ENCODE data around the gene FPR3. TPM values are rescaled to one million over a fixed set of nuclear protein-coding genes. Genes with fewer than 3 reads are reported as not detected.
"Not testable (repeated sequence)": the region's sequence is repeated elsewhere in the genome, so short reads cannot be mapped to it uniquely, and the experiment has no call there.

FPR3 gene
- total RNA-seq, 2 experiments from 2014 or later = 1.8 to 2.5 TPM

DNA sequence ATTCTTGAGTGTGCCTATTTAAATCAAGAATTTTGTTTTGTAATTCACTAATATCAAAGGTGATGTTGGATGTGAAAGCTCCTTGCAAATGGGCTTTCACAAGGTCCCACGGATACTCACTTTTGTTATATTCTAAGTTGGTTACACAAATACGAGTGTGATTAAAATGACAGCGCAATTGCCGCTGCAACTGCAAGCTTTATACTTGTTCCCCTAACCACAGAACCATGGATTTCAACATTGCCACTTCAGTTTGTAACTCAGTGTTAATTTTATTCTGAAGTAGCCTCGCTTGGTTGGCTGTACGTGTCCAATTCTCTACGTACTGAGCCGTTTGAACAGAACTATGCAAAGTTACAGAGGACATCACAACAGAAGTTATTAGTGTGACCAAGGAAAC is 10.4 kb downstream of the FPR3 start:
- H3K4me1 Mint-ChIP-seq; H3K9me3 Mint-ChIP-seq; H3K27ac Mint-ChIP-seq; DNase-seq; H3K36me3 Mint-ChIP-seq; H3K4me3 Mint-ChIP-seq; ATAC-seq (ENCODE audit: low read depth); POLR2A ChIA-PET; H3K27me3 Mint-ChIP-seq: not testable (repeated sequence)

DNA sequence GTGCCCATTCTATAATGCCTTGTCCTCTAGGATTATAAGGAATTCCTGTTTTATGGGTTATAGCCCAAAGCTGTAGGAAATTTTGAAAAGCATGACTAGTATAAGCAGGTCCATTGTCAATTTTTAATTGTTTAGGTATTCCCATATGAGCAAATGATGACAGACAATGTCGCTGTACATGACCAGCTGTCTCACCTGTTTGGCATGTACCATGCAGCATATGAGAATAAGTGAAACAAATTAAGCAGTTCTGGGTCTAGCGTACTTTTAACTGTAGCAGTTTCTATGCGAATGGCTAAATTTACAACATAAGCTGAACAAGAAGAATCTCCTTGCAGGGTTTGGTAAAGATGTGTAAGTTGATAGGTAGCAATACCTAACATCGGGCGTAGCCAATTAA is 11.6 kb downstream of the FPR3 start:
- DNase-seq, POLR2A ChIA-PET: not testable (repeated sequence)

DNA sequence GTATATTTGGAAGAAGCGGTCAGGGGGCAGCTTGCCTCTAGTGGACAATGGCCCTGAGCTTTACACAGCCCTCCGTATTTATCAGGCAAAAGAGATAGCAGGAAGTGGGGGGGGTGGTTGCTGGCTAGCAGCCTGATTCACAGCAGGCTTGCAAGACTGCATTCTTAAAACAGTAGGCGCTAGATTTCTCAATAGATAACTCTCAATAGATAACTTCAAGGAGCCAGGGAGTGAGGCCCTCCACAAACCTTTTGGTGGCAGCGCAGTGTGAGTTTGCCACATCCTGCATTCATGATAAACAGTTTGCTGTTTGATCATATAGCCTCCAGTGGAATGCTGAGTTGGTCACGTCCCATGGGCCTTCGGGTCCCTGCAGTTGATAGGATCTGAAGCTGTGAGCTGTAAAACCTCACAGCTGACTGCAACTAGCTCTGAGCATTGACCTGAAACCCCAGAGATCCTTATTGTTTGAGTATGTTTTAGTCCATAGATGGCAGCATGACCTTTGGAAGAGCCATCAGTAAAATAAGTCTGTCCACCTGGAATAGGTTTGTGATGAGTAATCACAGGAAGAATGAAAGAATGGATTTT is 12.2 kb downstream of the FPR3 start:
- ATAC-seq (ENCODE audit: low read depth) (no peak), DNase-seq (no peak)
- H3K27me3 Mint-ChIP-seq = no peaks in the 10 kb centered on the region
- H3K36me3 Mint-ChIP-seq = no peaks in the 10 kb centered on the region
- H3K4me1 Mint-ChIP-seq = no peaks in the 10 kb centered on the region
- H3K27ac Mint-ChIP-seq = no peak overlapping the region
- POLR2A ChIA-PET = no interaction called here
- no peak overlapping the region for H3K4me3 Mint-ChIP-seq
- peaks cover 10% of the 10 kb centered on the region for H3K9me3 Mint-ChIP-seq

More for the DNA sequence above, 11.6 kb downstream of the FPR3 start:
- H3K9me3 Mint-ChIP-seq = peaks cover 10% of the 10 kb centered on the region
- not testable (repeated sequence) for H3K27ac Mint-ChIP-seq; ATAC-seq (ENCODE audit: low read depth); H3K27me3 Mint-ChIP-seq; H3K4me3 Mint-ChIP-seq; H3K4me1 Mint-ChIP-seq; H3K36me3 Mint-ChIP-seq

DNA sequence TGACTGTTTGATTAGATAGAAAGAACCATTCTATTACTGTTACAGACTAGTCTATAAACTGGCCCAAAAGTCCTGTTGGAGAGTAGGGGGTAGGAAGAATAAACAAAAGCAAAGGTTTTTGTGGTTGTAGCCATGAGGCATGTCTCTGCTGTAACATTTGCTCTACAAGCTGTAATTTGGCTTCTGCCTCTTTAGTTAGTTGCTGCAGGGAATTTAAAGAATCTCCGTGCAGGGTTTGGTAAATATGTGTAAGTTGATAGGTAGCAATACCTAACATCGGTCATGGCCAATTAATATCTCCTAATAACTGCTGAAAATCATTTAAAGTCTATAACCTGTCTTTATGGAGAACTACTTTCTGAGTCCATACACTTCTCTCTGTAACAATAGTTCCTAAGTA is 13.0 kb downstream of the FPR3 start:
- H3K27ac Mint-ChIP-seq = no peak overlapping the region
- H3K4me1 Mint-ChIP-seq = no peaks in the 10 kb centered on the region
- H3K4me3 Mint-ChIP-seq = no peak overlapping the region
- ATAC-seq (ENCODE audit: low read depth) (no peak), DNase-seq (no peak)
- no peaks in the 10 kb centered on the region for H3K36me3 Mint-ChIP-seq
- H3K9me3 Mint-ChIP-seq = peaks cover 10% of the 10 kb centered on the region
- H3K27me3 Mint-ChIP-seq = no peaks in the 10 kb centered on the region
- POLR2A ChIA-PET = no interaction called here

DNA sequence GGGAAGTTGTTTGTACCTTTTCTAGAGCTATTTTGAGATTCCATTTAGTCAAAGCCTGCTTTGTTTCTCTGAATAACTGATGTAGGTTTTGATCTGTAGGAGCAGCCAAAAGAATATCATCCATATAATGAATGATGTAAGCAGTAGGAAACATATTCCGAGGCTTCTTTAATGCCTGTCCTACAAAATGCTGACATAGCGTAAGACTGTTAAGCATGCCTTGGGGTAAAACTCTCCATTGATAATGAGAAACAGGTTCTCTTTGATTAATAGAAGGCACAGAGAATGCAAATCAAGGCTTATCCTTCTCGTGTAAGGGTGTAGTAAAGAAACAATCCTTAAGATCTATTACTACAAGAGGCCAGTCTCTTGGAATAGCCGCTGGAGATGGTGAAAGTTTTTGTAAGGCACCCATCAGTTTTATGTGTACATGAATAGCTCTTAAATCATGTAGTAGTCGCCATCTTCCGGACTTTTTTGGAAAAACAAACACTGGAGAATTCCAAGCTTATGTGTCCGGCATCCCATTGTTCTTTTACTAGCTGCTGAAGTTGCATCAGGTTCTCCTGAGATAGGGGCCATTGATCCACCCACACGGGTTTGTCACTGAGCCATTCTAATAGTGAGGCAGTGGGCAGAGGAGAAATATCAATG is 13.5 kb downstream of the FPR3 start:
- DNase-seq (no peak), ATAC-seq (ENCODE audit: low read depth) (no peak)
- POLR2A ChIA-PET = no interaction called here
- H3K36me3 Mint-ChIP-seq = no peaks in the 10 kb centered on the region
- H3K9me3 Mint-ChIP-seq = peaks cover 7% of the 10 kb centered on the region
- no peaks in the 10 kb centered on the region for H3K4me1 Mint-ChIP-seq
- no peak overlapping the region for H3K27ac Mint-ChIP-seq
- H3K4me3 Mint-ChIP-seq = no peak overlapping the region
- H3K27me3 Mint-ChIP-seq = no peaks in the 10 kb centered on the region

DNA sequence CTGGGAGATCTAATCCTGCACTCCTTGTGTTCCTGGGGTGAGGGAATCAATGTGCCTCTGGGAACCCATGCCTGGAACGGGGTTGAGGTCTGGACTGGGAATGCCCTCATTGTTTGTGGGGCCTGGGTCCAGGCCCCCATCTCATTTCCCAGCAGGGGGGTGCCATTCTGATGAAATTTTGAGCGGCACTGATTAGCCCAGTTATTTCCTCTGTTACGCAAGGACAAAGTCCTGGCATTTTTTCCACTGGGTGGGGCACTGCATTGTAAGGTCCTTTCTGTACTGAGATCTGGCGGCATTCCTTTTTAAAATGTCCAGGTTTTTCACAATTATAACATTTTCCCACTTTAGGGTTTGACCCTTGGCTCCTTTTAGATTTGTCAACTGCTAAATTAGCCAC is 14.8 kb downstream of the FPR3 start:
- no peak for DNase-seq
- Mint-ChIP-seq H3K4me3 (no peak overlapping the region), H3K9me3 (peaks cover 11% of the 10 kb centered on the region), H3K27ac (no peak overlapping the region), H3K27me3 (no peaks in the 10 kb centered on the region), H3K36me3 (no peaks in the 10 kb centered on the region), H3K4me1 (no peaks in the 10 kb centered on the region)
- no peak for ATAC-seq (ENCODE audit: low read depth)
- POLR2A ChIA-PET = no interaction called here

DNA sequence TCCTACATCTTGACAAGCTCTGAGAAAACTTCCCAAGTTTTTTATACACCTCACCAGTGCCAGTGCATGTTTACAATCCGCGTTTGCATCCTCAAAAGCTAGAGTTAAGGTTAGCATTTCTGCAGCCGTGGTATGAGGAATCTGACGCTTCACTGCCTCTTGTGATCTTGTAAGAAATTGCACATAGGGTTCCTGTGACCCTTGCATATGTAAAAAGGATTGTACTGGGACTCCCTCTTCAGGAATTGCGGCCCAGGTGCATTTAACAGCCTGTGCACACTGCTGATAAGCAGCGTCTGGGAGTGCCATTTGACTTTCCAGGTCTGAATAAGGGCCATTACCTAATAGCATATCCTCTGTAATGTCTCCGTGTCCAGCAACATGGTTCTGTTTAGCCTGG is 15.3 kb downstream of the FPR3 start:
- no peak for ATAC-seq (ENCODE audit: low read depth)
- POLR2A ChIA-PET = no interaction called here
- Mint-ChIP-seq H3K9me3 (peaks cover 11% of the 10 kb centered on the region), H3K27ac (no peak overlapping the region), H3K4me1 (no peaks in the 10 kb centered on the region), H3K36me3 (no peaks in the 10 kb centered on the region), H3K4me3 (no peak overlapping the region), H3K27me3 (no peaks in the 10 kb centered on the region)
- no peak for DNase-seq

DNA sequence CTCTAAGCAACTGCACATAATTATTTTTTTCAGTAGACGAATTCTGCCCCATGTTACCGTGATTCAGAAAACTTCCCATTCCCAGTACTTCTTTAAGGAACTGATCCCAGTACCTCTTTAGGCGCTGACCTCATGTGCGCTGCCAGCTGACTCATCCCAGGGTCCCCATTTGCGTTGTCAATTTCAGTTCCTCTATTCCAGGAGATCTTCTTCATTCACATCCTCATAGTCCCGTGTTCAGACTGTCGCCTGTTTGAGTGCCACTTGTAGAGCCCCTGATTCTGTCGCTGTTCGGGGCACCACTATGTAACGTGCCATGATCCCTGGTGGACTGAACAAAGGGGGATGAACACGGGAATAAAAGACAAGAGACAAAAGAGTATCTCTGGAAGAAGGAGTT is 16.4 kb downstream of the FPR3 start:
- POLR2A ChIA-PET = no interaction called here
- H3K36me3 Mint-ChIP-seq = no peaks in the 10 kb centered on the region
- H3K4me3 Mint-ChIP-seq = no peak overlapping the region
- H3K4me1 Mint-ChIP-seq = no peaks in the 10 kb centered on the region
- H3K9me3 Mint-ChIP-seq = peaks cover 10% of the 10 kb centered on the region
- DNase-seq = no peak
- ATAC-seq (ENCODE audit: low read depth) = no peak
- H3K27ac Mint-ChIP-seq = no peak overlapping the region
- H3K27me3 Mint-ChIP-seq = no peaks in the 10 kb centered on the region

DNA sequence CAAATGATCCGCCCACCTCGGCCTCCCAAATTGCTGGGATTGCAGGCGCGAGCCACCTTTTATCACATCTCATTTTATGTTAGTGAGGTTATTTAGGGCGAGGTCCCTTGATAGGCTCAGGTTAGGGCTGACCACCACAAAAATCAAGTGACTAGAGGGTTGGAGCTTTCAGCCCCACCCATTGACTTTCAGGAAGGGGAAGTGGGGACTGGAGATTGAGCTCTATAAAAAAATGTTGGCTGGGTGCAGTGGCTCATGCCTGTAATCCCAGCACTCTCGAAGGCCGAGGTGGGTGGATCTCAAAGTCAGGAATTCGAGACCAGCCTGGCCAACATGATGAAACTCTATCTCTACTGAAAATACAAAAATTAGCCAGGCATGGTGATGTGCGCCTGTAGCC is 20.1 kb downstream of the FPR3 start:
- POLR2A ChIA-PET = no interaction called here
- no peaks in the 10 kb centered on the region for H3K27me3 Mint-ChIP-seq
- no peak overlapping the region for H3K27ac Mint-ChIP-seq
- H3K4me1 Mint-ChIP-seq = no peaks in the 10 kb centered on the region
- no peak overlapping the region for H3K4me3 Mint-ChIP-seq
- ATAC-seq (ENCODE audit: low read depth) (no peak), DNase-seq (no peak)
- no peaks in the 10 kb centered on the region for H3K36me3 Mint-ChIP-seq
- peaks cover 15% of the 10 kb centered on the region for H3K9me3 Mint-ChIP-seq

DNA sequence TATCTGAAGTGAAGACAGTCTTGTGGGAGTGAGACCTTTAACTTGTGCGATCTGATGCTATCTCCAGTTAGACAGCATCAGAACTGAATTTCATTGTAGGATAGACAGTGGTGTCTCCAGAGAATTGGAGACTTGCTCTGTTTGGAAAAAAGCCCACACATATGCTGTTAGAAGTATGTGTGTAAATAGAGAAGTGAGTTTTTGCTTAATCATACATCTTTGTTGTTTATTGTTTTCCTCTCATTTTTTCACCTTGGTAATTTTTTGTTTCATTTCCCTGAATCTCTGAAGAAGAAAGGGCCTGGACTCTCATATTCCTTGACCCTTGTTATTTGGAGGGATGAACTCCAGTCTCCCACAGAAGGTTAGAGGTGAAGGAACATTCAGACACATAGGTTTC is 21.8 kb downstream of the FPR3 start:
- Mint-ChIP-seq H3K4me3 (no peak overlapping the region), H3K27me3 (no peaks in the 10 kb centered on the region), H3K9me3 (peaks cover 17% of the 10 kb centered on the region), H3K4me1 (no peaks in the 10 kb centered on the region), H3K36me3 (no peaks in the 10 kb centered on the region), H3K27ac (no peak overlapping the region)
- POLR2A ChIA-PET = no interaction called here
- DNase-seq (no peak), ATAC-seq (ENCODE audit: low read depth) (no peak)

DNA sequence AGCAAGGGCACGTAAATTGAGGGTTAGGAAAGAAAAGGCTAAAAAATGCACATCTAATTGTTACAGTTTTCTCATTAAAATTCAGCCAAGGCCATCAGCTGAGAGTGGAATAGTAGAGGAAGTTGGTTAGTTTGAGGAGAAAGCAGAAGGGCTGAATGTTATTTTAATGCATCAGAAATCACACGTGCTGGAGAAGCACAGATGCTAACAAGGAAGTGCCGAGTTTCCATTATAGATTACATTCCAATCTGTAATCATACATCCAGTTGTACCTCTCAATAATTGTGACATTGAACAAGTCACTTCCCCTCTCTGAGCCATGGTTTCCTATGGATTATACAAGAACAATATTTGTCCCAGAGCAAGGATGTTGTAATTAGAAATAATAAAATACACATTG is 25.1 kb downstream of the FPR3 start:
- H3K4me1 Mint-ChIP-seq = no peaks in the 10 kb centered on the region
- POLR2A ChIA-PET = no interaction called here
- H3K36me3 Mint-ChIP-seq = no peaks in the 10 kb centered on the region

DNA sequence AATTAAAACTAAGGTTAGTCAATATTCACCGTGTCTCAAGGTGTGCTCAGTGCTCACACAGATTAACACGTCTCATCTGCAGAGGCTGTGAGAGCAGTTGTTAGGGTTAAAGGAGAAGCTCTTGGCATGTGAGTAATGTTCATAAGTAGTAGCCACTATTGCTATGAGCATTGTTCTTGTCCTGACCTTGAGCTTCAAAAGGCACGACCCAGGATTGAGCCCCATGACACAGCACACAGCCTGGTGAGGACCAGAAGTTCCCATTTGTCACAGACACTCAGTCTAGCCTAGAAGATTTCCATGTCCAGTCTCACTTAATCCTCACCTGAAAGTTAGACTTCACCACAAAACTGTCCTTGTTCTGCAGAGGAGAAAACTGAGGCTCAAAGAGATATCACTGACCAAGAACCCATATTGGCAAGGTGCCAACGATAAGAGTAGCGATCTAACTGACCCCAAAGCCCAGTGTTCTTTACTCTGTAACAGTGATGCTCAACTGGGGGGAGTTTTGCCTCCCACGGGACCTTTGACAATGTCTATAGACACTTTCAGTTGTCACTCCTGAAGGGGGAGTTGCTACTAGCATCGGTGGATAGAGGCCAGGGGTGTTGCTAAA is 26.0 kb downstream of the FPR3 start:
- DNase-seq (no peak), ATAC-seq (ENCODE audit: low read depth) (no peak)
- Mint-ChIP-seq H3K9me3 (peaks cover 36% of the 10 kb centered on the region), H3K27me3 (no peaks in the 10 kb centered on the region), H3K4me1 (no peaks in the 10 kb centered on the region), H3K27ac (no peak overlapping the region), H3K36me3 (no peaks in the 10 kb centered on the region), H3K4me3 (no peak overlapping the region)
- POLR2A ChIA-PET = no interaction called here

More for the DNA sequence above, 25.1 kb downstream of the FPR3 start:
- Mint-ChIP-seq H3K4me3 (no peak overlapping the region), H3K27me3 (no peaks in the 10 kb centered on the region), H3K9me3 (peaks cover 32% of the 10 kb centered on the region), H3K27ac (no peak overlapping the region)
- ATAC-seq (ENCODE audit: low read depth) = no peak
- DNase-seq = no peak

DNA sequence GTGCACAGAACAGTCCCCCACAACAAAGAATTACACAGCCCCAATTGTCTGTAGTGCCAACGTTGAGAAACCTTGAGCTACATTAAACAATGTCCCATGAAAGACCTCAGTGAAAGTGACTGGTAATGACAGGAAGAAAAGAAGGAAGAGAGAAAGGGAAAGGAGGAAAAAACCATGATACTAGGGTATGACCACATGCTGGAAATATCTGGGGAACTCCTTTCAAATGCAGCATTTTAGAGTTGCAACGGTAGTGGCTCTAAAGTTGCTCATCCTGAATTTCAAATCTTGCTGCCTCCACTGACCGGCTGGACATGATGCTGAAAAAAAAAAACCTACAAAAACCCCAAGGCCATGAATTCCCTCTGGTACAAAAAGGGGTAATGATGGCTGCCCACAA is 26.5 kb downstream of the FPR3 start:
- Mint-ChIP-seq H3K27me3 (no peaks in the 10 kb centered on the region), H3K36me3 (no peaks in the 10 kb centered on the region), H3K4me1 (no peaks in the 10 kb centered on the region), H3K27ac (no peak overlapping the region), H3K9me3 (peaks cover 33% of the 10 kb centered on the region), H3K4me3 (no peak overlapping the region)
- POLR2A ChIA-PET = no interaction called here
- ATAC-seq (ENCODE audit: low read depth) = no peak
- no peak for DNase-seq

DNA sequence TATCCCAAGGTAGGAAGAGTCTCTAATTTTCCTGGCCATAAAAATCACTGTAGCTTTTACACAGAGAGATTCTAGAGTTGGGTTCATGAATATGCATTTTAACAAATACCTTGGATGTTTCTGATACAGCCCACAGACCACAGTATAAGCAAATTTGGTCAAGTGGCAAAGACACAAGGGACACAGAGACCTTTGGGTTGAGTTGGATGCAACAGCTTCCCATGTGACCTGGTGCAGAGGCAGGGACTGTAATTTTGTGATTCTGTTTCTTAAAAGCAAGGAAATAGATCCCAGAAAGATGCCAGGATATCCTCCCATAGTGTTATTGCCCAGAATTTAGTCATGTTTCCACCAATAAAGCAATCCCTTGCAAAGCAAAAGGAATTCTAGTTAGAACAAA is 27.0 kb downstream of the FPR3 start:
- H3K4me3 Mint-ChIP-seq = no peak overlapping the region
- H3K27ac Mint-ChIP-seq = no peak overlapping the region
- DNase-seq (no peak), ATAC-seq (ENCODE audit: low read depth) (no peak)
- H3K4me1 Mint-ChIP-seq = no peaks in the 10 kb centered on the region
- peaks cover 33% of the 10 kb centered on the region for H3K9me3 Mint-ChIP-seq
- H3K36me3 Mint-ChIP-seq = no peaks in the 10 kb centered on the region
- POLR2A ChIA-PET = no interaction called here
- H3K27me3 Mint-ChIP-seq = no peaks in the 10 kb centered on the region
